BJ (cell line): ENCODE results near the gene PDE4A. TPM values are rescaled to one million over a fixed set of nuclear protein-coding genes. Genes with fewer than 3 reads are reported as not detected.

Experiments
- CTCF ChIA-PET: fragments of 350-600 bp; formaldehyde crosslinking; extraction: SDS; loops from one replicate; lab custom pipeline; 2021; ENCODE audit warnings: antibody characterized with exemption, inconsistent platforms; lab: Yijun Ruan, JAX
- POLR2A ChIA-PET: fragments of 300-600 bp; sonication (Branson Sonifier 250); formaldehyde crosslinking; extraction: SDS; loops from one replicate; lab custom pipeline; 2021; ENCODE audit warnings: antibody characterized with exemption; lab: Charles Lee
- DNase-seq: peaks from one replicate; pipeline ENCODE4 v3.0.0-alpha.2; 2011; ENCODE audit warnings: low read depth
- H3K27me3 ChIP-seq: 2 replicates; pipeline ENCODE4 v1.6.0; 2011; ENCODE audit warnings: low read length; ENCODE audit not compliant: control insufficient read depth, insufficient read depth
- H3K36me3 ChIP-seq: 2 replicates; pipeline ENCODE4 v1.5.1; 2011; ENCODE audit warnings: low read length; ENCODE audit not compliant: control insufficient read depth, insufficient read depth
- H3K4me3 ChIP-seq: 2 replicates; pipeline ENCODE4 v1.5.1; 2011; ENCODE audit warnings: low read depth, mild to moderate bottlenecking, control low read depth, low read length
- polyA plus RNA-seq: library from polyadenylated mRNA; depleted of rRNA; stranded (reverse); fragments of >200 nt; gene quantifications from 2 replicates; pipeline ENCODE4 v1.2.3, GENCODE V29; 2011
- TF ChIP-seq, protein P1 (sequence below): IDR thresholded peaks from 2 replicates; pipeline ENCODE4 v1.5.1; 2011; ENCODE audit warnings: low read depth, mild to moderate bottlenecking, control low read depth, inconsistent platforms, low read length, moderate library complexity; ENCODE audit not compliant: insufficient read depth

PDE4A gene
- polyA plus RNA-seq, 1 experiment = 4.2 TPM

DNA sequence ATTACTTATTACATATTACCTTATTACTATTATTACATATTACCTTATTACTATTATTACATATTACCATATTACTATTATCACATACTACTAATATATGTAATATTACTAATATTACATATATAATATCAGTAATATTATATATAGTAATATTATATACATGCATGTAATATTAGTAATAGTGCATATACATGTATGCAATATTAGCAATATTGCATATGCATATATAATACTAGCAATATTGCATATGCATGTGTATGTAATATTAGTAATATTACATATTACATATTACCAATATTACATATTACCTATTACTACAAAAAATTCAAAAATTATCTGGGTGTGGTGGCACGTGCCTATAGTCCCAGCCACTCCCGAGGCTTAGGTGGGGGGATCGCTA is 22.4 kb downstream of the PDE4A start:
- CTCF ChIA-PET = no interaction called here
- TF ChIP-seq, protein P1, sequence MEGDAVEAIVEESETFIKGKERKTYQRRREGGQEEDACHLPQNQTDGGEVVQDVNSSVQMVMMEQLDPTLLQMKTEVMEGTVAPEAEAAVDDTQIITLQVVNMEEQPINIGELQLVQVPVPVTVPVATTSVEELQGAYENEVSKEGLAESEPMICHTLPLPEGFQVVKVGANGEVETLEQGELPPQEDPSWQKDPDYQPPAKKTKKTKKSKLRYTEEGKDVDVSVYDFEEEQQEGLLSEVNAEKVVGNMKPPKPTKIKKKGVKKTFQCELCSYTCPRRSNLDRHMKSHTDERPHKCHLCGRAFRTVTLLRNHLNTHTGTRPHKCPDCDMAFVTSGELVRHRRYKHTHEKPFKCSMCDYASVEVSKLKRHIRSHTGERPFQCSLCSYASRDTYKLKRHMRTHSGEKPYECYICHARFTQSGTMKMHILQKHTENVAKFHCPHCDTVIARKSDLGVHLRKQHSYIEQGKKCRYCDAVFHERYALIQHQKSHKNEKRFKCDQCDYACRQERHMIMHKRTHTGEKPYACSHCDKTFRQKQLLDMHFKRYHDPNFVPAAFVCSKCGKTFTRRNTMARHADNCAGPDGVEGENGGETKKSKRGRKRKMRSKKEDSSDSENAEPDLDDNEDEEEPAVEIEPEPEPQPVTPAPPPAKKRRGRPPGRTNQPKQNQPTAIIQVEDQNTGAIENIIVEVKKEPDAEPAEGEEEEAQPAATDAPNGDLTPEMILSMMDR = no peak

DNA sequence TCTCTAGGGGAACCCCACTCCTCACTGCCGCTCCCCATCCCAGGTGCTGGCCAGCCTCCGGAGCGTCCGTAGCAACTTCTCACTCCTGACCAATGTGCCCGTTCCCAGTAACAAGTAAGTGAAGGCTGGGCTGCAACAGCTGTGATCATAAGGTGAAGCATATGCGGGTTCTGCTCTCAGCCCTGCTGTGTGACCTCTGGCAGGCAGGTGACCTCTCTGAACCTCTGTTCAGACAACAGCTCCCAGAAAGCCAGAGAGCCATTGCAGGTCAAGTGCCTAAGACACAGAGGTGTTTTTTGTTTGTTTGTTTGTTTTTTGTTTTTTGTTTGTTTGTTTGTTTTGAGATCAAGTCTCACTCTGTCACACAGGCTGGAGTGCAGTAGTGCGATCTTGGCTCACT is 28.7 kb downstream of the PDE4A start:
- no peaks in the 10 kb centered on the region for H3K27me3 ChIP-seq
- H3K4me3 ChIP-seq = no peak overlapping the region
- TF ChIP-seq, protein P1 = no peak
- H3K36me3 ChIP-seq = peaks cover 13% of the 10 kb centered on the region
- ChIA-PET CTCF (no interaction called here), POLR2A (no interaction called here)
- DNase-seq = no peak

More for the DNA sequence above, 22.4 kb downstream of the PDE4A start:
- DNase-seq = no peak
- Histone ChIP-seq H3K36me3 (peaks cover 3% of the 10 kb centered on the region), H3K27me3 (no peaks in the 10 kb centered on the region), H3K4me3 (no peak overlapping the region)
- POLR2A ChIA-PET = no interaction called here

DNA sequence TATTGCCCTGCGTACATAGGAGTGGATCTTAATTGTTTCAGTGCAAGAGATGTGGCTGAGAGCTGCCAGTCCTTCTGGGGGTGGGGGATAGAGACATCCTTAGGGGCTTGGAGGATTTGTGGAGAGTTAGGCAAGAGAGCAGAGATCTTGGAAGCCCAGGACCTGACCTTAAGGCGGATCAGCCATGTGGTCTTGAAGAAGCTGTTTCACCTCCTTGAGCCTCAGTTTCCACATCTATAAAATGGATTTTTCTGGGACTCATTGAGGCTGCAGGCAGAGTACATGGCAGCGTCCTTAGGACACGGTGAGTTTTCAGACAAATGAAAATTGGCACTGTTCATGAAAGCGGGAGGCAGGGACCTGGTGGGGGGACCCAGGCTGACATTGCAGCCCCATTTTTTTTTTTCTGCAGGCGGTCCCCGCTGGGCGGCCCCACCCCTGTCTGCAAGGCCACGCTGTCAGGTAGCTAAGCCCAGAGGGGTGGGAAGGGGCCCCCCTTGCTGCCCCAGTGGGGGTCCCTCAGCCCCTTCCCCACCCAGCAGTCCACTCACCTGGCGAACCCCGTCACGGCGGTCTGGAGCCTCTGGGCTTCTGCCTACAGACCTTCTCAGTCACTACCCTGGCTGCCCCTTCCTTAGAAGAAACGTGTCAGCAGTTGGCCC is 30.0 kb downstream of the PDE4A start:
- TF ChIP-seq, protein P1 = no peak
- CTCF ChIA-PET = interaction anchor here (2.1 kb wide), 1 partner anchor 27 kb away, joined by 6 read pairs; no protein-coding TSS in a partner anchor

DNA sequence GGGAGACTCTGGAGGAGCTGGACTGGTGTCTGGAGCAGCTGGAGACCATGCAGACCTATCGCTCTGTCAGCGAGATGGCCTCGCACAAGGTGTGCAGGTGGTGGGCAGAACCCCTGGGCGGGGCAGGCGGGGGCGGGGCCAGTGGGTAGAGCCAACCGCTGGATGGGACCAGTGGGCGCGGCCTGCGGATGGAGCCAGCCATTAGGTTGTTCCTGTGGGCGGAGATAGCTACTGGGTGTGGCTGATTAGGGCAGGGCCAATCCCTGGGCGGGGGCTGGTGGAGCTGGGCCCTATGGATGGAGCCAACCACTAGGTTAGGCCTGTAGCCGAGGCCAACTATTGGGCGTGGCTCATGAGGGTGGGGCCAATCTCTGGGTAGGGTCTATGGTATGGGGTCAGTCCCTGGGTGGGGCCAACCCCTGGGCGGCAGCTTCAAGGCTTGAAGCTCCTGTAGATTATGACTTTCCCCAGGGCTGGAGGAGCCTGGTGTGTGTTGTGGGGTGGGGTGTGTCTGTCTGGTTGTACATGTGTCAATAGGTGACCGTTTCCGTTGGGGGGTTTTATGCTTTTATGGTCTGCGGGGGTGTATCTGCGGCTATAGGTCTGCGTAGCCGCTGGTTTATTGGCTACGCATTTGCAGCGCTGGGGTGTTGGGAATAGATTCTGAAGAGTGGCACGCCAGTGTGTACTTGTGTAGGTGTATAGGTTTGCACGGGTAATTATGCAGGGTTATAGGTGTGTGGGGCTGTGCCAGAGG is 30.7 kb downstream of the PDE4A start:
- Histone ChIP-seq H3K27me3 (no peaks in the 10 kb centered on the region), H3K36me3 (peaks cover 13% of the 10 kb centered on the region), H3K4me3 (no peak overlapping the region)
- CTCF ChIA-PET = interaction anchor here (2.1 kb wide), 1 partner anchor 28 kb away, joined by 6 read pairs; no protein-coding TSS in a partner anchor
- POLR2A ChIA-PET = no interaction called here
- TF ChIP-seq, protein P1 = no peak
- no peak for DNase-seq

More for the DNA sequence above, 30.0 kb downstream of the PDE4A start:
- no peak for DNase-seq
- no peaks in the 10 kb centered on the region for H3K27me3 ChIP-seq
- no peak overlapping the region for H3K4me3 ChIP-seq
- peaks cover 13% of the 10 kb centered on the region for H3K36me3 ChIP-seq
- POLR2A ChIA-PET = no interaction called here
